GM19193 (cell line): Measurements from ENCODE around the gene TTC3.

Source experiments
- POLR2A ChIP-seq: IDR thresholded peaks from 4 replicates; pipeline ENCODE4 v1.6.1; 2011; ENCODE audit not compliant: insufficient read depth, insufficient read length; ENCODE audit errors: extremely low read depth

Gene TTC3

DNA sequence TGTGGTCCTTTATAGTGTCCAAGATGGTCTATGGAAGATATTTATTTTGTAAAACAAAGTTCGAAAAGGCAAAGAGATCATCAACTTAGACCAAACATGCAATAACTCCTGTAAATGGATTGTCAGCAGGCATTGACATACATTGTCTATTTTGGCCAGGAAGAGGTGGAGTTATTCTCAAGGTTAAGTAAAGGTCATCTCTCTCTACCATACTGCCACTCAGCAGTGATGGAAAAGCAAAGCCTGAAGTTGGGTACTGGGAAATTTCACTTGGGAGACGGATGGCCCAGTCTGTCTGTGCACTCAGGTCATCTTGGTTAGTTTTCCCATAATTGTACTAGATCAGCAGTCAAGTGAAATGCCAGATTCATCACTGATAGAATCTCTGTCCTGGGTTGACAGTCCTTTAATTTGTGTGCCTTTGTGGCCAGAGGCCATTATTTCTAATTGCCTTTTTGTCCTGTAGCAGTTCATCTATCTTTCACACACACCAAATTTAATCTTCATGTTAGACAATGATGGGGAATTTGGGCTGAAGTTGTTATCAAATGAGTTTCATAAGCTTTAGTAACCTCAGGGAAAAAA lies 17.7 kb upstream of the TTC3 start:
- TF ChIP-seq POLR2A: no peak

DNA sequence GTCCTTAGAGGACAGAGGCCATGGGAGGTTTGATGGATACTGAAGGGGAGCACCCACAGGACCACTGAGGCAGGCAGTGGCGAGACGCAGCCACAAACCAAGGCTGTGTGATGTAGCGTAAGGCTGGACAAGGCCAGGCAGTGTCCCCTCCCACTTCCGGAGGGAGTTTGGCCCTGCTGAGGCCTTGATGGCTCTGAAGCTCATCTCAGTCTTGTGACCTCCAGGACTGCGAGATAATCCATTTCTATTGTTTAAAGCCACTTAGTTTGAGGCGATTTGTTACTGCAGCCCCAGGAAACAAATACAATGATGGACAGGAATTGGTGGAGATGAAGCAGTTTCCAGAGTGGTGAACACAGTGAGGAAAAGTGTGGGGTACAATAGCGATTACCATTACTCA lies 15.4 kb upstream of the TTC3 start:
- TF ChIP-seq POLR2A: no peak

DNA sequence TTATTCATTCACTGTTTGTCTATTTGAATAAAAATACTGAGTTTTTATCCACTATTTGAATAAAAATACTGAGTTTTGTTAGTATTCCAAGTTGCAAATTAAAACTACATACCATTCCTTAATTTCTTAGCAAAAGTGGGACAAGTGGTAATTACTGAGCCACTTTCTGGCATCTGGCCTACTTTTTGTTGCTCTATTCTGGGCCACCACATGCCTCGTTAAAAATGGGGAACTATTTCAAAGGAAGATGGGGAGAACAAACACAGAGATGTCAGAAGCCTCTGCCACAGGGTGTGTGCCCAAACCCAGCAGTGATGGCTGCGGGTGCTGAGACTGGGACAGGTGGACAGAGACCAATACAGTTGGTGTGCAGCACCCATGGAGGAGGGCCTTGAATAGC lies 14.8 kb upstream of the TTC3 start:
- no peak for TF ChIP-seq POLR2A

DNA sequence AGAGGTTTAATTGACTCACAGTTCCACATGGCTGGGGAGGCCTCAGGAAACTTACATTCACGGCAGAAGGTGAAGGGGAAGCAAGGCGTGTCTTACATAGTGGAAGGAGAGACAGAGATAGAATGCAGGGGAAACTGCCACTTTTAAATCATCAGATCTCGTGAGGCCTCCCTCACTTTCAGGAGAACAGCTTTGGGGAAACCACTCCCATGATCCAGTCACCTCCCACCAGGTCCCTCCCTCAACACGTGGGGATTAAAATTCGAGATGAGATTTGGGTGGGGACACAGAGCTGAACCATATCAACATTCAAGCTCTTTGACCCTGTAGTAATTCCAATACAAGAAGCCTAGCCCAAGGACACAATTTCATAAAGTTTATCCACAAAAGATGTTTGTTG lies 13.9 kb upstream of the TTC3 start:
- TF ChIP-seq POLR2A: no peak

DNA sequence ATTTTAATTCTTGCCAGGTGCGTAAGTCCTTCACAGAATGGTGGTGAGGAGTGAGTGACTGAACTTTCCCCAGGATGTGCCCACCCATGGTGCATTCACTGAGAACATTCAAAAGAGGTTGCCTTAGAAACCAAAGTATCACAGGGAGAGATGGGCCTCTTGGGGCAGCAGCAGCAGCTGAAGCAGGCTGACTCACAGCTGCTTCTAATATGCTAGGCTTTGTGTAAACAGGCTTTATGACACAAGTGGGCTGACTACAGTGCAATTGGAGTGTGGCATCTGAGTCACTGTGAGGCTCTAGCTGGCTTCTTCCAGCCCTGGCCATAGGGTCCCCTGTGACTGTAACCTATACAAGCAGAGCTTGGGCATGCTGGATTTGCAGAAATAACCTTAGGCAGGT lies 12.8 kb upstream of the TTC3 start:
- no peak for TF ChIP-seq POLR2A

DNA sequence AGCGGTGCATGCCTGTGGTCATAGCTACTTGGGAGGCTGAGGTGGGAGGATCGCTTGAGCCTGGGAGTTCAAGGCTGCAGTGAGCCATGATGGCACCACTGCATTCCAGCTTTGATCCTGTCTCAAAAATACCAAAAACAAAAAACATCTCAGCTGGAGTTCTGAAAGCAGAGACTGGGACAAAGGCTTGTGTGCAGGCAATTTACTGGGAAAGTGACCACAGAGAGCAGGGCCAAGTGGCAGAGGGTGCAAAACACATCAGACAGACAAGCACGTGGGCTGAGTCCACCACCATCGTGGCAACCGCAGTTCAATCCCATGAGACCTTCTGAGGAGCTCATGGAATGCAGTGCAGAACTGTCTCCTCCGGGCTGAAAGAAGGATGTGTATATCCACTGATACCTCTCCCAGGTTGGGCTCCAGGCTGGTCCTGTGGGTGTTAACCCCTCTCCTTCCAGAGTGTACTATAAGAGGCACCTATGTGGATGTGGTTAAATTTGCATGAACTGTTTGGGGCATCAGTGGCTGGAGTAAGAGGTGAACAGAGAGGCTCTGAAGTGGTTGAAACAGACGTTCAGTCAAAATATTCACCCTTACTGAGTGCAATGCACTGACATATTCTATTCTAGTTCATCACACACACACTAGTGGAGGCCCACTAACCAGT lies 11.0 kb upstream of the TTC3 start:
- TF ChIP-seq POLR2A: no peak

DNA sequence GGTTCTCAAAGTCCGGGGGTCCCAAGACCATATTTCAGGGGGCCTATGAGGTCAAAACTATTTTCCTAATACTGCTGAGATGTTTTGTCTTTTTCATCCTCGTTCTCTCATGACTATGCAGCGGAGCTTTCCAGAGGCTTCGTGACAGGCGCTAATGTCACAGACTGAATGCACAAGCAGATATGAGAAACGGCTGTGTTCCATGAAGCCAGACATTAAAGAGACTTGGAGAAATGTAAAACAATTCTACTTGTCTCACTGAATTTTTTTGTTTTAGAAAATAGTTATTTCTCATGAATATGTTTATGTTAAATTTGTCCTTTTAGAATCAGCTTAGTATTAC lies 10.5 kb upstream of the TTC3 start:
- no peak for TF ChIP-seq POLR2A

DNA sequence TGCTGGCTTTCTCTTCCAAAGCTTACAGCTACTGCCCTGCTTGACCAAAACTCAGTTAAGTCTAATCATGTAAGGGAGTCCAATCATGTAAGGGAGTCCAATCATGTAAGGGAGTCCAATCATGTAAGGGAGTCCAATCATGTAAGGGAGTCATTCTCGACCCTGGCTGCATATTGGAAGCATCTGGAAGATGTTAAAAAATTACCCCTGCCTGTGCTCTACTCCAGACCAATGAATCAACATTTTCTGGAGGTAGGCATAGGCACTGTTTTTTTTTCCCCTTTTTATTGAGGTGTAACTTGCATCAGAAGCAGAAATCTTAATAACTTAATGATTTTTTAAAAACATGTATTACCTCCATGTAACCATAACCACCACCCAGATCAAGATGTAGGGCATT lies 9.6 kb upstream of the TTC3 start:
- TF ChIP-seq POLR2A: no peak

DNA sequence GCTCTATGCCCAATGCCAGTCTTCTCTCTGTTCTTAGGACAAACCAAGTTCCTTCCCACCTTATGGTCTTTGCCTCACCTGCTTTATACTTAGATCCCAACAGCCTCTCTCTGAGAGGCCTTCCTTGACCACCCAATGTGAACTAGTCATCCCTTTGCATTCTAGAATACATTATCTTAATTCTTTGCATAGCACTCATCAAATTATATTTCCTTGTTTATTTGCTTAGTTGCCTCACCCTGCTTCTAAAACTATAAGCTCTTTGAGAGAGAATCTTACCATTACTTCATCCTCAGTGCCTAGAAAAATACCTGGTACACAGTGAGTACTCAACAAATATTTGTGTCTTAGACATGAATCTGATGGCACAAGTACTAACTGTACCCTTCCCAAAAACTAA lies 8.2 kb upstream of the TTC3 start:
- TF ChIP-seq POLR2A: no peak

DNA sequence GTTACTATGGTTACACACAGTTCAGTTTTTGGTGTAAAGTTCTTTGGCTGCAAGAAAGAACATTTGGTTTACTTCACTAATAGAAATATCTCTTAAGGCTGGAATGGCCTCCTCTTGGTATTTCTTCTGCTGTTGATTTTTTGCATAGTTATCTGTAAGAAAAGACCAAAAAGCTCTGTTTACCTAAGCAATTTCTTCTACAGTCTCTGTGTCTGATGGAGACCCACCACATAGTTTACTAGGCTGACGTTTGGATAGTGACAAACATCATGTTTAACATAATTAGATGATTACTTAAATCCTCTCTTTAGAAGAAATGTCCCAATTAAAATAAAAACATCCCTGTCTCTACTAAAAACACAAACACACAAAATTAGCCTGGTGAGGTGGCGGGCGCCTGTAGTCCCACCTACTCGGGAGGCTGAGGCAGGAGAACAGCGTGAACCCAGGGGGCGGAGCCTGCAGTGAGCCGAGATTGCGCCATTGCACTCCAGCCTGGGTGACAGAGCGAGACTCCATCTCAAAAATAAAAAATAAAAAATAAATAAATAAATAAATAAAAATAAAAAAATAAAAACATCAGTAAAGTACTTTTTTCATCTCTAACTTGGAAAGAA lies 7.4 kb upstream of the TTC3 start:
- no peak for TF ChIP-seq POLR2A

DNA sequence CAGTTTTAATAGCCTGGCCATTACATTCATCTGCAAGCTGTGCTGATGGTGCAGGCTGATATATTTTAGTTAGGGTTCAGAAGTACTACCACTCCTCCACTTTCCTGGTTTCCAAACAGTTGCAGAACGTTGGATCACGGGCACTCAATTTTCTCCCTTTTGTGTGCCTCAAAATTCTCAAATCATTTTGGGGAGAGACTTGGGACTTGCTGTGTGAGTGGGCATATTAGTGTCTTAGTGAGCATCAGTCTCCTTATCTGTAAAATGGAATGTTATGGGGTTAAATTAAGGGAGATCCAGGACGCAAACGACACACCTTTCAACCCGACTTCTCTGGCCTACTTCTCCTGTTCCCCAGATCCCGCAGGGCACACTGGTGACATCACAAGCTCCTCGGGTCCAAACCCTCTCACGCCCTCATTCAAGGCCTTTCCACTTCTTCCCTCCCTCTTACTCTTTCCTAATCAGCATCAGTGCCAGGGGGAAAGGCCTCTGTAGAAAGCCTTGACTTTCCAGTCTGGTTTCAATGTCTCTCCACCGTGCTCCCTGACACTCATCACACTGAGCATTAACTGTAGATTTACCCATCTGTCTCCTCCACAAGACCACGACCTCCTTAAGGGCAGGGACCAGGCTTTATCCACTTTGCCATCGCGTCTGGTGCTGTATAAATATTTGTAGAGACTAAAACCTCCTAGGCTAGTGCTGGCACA lies 1.3 kb upstream of the TTC3 start:
- TF ChIP-seq POLR2A: no peak

DNA sequence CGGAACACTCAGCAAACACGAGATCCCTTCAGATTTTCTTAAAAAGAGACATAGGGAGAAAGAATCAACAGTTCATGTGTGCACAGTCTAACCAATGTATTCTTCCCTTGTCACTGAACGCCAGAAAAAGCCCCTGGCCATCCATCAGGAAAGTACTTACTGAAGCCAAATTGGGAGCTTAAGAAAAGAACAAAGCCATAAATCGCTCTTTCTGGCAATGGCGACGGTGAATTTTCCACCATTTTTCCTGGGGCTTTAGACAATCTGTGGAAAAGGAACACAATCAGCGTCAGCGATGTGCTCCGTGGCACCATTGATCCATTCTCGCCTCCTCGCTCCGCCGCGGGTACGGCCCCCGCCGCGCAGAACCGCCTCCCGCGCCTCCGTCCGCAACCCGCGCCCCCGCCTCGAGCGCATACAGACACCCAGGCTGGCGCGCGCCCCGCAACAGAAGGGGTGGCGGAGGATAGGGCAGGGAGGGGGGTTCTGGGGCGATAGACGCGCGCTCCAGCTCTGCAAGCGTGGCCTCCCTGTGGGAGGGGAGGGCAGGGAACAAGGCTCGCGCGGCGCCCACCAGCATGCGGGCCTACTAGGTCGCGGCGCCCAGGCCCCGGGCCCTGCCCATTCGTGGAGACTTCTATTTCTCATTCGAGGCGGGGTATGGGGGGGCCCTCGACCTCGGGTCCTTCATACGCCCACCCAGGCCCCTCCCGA lies 623 bp upstream of the TTC3 start:
- no peak for TF ChIP-seq POLR2A

DNA sequence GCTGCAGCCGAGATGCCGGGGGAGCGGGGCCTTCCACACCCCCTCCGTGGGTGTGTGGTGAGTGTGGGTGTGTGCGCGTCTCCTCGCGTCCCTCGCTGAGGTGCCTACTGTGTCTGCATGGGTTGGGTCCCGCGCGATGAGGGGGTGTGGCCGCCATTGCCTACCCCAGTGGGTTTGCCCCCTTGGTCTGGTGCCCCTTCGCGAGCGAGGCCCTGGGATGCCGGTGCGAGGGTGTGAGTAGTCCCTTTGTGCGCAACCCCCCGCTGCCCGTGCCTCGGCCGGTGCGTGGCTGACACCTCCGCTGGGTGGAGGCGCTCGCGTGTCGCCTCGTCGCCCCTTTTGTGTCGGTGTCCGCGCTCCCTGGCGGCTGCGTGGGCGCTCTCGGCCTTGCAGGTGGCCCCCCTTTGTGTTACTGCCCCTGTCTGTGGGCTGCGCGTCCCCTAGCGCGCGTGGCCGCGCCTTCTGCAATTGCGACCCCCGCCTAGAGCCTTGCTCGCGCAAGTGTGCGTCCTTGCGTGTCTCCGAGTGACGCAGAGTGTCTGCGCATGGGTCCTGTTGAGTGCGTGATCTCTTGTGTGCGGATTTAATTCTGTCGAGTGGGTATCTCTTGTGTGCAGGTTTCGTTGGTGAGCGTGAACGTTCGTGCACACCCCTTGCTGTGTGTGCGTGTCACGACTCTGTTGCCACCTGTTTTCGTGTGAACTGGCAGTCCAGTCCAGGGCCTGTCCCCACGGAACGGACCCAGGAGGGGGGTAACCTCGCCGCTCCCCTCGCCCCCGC lies 553 bp downstream of the TTC3 start:
- TF ChIP-seq POLR2A: peak; percentile 16

DNA sequence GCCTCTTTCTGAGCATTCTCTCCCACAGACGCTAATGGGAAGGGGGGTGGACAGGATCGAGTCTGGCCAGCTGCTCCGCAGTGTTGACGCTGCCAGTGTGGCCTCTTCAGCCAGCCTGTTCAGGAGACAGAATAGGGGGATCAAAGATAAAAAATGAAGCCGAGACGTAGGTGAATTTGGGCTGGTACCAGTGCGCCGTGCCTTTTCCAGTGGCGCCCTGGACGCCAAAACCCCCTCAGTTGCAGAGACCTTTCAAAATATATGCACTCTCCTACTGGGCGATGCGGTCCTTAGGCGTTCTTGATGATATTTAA lies 1.1 kb downstream of the TTC3 start:
- TF ChIP-seq POLR2A: no peak

DNA sequence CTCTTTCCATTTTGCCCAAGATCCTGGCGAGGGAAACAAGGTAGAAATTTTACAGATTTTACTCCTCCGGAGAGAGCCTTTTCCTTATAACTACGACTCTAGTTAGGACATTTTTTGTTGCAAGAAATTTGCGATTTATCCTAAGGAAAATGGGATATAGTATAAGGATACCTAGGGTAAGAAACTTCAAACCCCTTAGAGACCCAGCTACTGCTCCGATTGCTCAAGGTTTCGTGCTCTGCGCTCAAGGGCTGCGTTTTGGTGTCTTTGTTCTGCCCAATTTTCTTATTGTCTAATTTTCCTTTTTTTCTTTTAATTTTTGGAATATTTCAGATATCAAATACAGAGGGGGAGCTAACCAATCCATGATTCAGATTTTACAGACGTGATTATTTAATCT lies 1.5 kb downstream of the TTC3 start:
- no peak for TF ChIP-seq POLR2A
